Measurements from ENCODE around the gene GNAT1. TPM values are rescaled to one million over a fixed set of nuclear protein-coding genes. Genes with fewer than 3 reads are reported as not detected.

Gene GNAT1
- total and polyA plus RNA-seq, 9 donors = not detected

DNA sequence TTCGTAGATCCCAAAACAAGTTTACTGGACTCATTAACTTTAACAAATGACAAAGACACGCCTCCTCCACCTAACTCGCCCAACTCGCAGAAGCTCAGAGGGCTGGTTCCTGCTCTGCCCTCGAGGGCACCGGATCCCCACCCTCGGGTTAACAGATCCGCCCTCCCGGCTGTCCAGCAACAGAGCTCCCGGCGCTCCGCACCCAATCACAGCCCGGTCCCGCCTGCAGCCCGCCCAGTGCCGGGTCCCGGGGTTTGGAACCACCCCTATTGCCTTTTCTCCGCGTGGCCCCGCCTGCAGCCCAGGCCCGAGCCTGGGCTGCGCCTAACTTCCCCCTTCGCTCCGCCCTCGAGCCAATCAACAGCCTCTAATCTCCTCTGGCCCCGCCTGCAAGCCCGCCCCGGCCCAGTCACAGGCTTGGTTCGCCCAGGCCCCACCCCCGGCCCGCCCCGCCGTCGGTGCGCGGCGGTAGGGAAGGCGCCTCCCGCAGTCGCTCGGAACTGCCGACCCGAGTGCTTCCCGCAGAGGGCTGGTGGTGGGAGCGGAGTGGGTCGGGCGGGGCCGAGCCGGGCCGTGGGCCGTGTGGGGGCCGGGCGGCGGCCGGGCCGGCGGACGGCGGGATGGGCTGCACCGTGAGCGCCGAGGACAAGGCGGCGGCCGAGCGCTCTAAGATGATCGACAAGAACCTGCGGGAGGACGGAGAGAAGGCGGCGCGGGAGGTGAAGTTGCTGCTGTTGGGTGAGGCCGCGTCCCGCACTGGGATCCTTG is 44.5 kb downstream of the GNAT1 start, which contains the start of gene GNAI2:
Gene GNAI2 (plus strand): TSS at position 489 of the 768 bp plus-strand sequence. CDS start 132 bp downstream, at position 621.
- H3K27me3 ChIP-seq = no peaks in the 10 kb centered on the region
- H3K36me3 ChIP-seq = no peaks in the 10 kb centered on the region
- peak within 1 kb of the TSS; percentile 69 for H3K4me3 ChIP-seq
- peaks cover 12% of the 10 kb centered on the region for H3K4me1 ChIP-seq (ENCODE audit: insufficient read depth)
- TF ChIP-seq EP300 (IDR thresholded peaks at IDR 0.05) = no peak
- TF ChIP-seq, protein P1, sequence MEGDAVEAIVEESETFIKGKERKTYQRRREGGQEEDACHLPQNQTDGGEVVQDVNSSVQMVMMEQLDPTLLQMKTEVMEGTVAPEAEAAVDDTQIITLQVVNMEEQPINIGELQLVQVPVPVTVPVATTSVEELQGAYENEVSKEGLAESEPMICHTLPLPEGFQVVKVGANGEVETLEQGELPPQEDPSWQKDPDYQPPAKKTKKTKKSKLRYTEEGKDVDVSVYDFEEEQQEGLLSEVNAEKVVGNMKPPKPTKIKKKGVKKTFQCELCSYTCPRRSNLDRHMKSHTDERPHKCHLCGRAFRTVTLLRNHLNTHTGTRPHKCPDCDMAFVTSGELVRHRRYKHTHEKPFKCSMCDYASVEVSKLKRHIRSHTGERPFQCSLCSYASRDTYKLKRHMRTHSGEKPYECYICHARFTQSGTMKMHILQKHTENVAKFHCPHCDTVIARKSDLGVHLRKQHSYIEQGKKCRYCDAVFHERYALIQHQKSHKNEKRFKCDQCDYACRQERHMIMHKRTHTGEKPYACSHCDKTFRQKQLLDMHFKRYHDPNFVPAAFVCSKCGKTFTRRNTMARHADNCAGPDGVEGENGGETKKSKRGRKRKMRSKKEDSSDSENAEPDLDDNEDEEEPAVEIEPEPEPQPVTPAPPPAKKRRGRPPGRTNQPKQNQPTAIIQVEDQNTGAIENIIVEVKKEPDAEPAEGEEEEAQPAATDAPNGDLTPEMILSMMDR (IDR thresholded peaks at IDR 0.05) = peak in 1 of 3 donors; percentile 16
- TF ChIP-seq POLR2A (IDR thresholded peaks at IDR 0.05) = peak; percentile 84
- H3K9me3 ChIP-seq = no peaks in the 10 kb centered on the region
- 1 to 2% (median 1%) methylated on average over 44 to 75 of the region's 75 CpGs for WGBS, 3 donors
- H3K27ac ChIP-seq = peak within 1 kb of the TSS; percentile 71 to 80
- DNase-seq = peak; percentile 98 to 99 (median 99)
- intact Hi-C loops (cut with DNase I) = no loop called here

DNA sequence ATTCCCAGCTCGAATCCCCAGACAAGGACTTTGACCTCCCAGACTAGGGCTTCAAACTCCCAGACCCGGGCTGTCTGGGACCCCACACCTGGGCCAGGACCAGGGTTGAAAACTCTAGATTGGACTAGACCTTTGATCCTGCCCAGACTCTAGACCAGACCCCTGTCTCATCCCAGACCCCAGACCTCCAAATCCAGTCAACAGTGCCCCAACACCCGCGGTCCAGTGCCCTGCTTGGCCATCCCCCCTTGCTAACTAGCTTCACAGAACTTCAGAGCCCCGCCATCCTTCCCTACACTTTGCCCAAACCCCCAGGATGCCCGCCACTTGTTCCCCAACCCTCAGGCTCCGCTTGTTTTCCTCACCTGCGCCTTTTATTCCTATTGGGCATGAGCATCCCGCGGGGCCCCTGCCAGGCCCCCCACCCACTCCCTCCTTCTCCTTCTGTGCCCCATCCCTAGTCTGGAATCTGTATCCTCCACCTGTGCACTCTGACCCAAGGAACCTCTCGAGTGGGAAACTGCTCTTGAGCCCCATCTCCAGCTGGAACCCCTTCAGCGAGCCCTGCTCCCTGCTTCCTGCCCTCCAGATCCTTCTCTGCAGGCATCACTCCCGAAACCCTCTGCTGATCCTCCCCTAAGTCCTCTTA is 45.2 kb downstream of the GNAT1 start:
- no peaks in the 10 kb centered on the region for H3K36me3 ChIP-seq
- no peaks in the 10 kb centered on the region for H3K27me3 ChIP-seq
- intact Hi-C loops (cut with DNase I) = no loop called here
- peaks cover 12% of the 10 kb centered on the region for H3K4me1 ChIP-seq (ENCODE audit: insufficient read depth)
- DNase-seq = no peak
- TF ChIP-seq POLR2A (IDR thresholded peaks at IDR 0.05) (no peak), EP300 (IDR thresholded peaks at IDR 0.05) (no peak)
- TF ChIP-seq, protein P1 (IDR thresholded peaks at IDR 0.05) = no peak
- peak overlapping the region; percentile 71 to 80 for H3K27ac ChIP-seq
- peak overlapping the region; percentile 69 for H3K4me3 ChIP-seq
- no peaks in the 10 kb centered on the region for H3K9me3 ChIP-seq
- WGBS, 3 donors = 0% methylated on average over 13 of the region's 13 CpGs

DNA sequence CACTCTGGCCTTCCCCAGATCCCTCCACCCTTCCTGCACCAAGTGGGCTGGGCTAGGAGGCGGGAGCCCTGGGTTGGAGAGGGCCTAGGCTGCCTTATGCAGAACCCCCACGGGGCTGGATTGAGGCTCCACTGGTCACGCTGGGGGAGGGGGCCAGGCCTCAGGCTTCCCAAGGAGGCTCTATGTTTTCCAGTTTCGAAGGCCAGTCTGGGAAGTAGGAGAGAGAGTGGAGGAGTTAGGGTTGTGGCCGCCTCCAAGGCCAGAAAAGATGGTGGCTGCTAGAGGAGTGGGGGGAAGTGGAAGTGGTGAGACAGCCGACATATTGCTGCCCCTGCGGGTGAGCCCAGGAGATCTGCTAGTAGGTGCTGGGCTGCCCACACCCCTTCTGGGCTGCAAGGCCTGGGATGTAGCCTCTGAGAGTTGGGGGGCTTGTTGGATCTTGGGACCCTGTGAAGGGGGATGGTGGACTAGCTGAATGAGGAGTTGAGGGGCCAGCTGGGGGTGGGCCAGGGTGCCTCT is 45.8 kb downstream of the GNAT1 start:
- peak in 1 of 5 donors; percentile 60 for DNase-seq
- no peak for TF ChIP-seq EP300 (IDR thresholded peaks at IDR 0.05)
- TF ChIP-seq, protein P1 (IDR thresholded peaks at IDR 0.05) = no peak
- no peak for TF ChIP-seq POLR2A (IDR thresholded peaks at IDR 0.05)
- Histone ChIP-seq H3K4me1 (ENCODE audit: insufficient read depth) (peaks cover 12% of the 10 kb centered on the region), H3K4me3 (peak overlapping the region; percentile 69), H3K36me3 (no peaks in the 10 kb centered on the region), H3K27me3 (no peaks in the 10 kb centered on the region), H3K9me3 (no peaks in the 10 kb centered on the region), H3K27ac (peak overlapping the region; percentile 71 to 80)
- intact Hi-C loops (cut with DNase I) = no loop called here
- 0 to 3% (median 1%) methylated on average over 7 of the region's 7 CpGs for WGBS, 3 donors

DNA sequence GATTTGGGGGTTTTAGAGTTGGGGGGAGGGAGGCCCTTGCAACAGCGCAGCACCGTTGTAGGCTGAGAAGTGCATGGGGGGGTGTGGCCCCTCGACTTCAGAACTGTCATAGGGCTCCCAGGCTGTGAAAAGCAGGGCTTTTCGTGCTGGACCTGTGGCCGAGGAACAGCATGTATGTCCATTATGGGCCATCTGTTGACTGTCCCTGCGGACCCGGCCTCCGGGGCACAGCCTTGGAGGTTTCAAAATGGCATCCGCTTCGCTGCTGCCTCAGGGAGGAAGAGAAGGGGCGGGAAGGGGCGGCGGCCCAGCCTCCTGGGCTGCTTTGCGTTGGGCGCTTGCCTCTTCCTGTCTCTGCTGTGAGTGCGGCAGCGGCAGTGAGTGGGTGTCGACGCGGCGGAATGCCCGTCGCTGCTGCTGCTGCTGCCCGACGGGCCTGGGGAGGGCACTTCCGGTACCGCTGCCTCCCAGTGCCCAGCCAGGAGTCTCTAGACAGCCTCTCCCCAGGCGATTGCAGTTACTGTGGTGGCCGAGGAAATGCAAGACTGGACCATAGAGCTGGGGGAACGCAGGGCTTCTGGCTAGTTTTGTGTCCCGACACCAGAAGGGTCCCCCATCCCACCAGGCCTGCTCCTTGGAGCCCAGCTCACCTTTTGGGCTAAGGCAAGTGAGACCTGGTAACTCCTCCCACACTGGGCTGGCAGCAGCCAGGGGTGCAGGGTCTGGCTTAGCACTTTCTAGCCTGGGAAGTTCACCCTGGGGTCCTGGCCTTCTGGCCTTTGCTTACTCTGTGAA is 46.5 kb downstream of the GNAT1 start:
- intact Hi-C loops (cut with DNase I) = no loop called here
- peak; percentile 71 to 85 (median 74) for DNase-seq
- peak overlapping the region; percentile 69 for H3K4me3 ChIP-seq
- peaks cover 14% of the 10 kb centered on the region for H3K4me1 ChIP-seq (ENCODE audit: insufficient read depth)
- WGBS, 3 donors = 0 to 1% (median 0%) methylated on average over 28 to 31 of the region's 31 CpGs
- peak overlapping the region; percentile 71 to 80 for H3K27ac ChIP-seq
- H3K36me3 ChIP-seq = no peaks in the 10 kb centered on the region
- H3K27me3 ChIP-seq = no peaks in the 10 kb centered on the region
- H3K9me3 ChIP-seq = no peaks in the 10 kb centered on the region
- TF ChIP-seq EP300 (IDR thresholded peaks at IDR 0.05) (no peak), POLR2A (IDR thresholded peaks at IDR 0.05) (no peak)
- TF ChIP-seq, protein P1 (IDR thresholded peaks at IDR 0.05) = no peak

All from ovary (tissue), 9 donors.